GM10266 (cell line): ENCODE data around the gene KCNJ3.

Source experiments
- DNase-seq: peaks from one replicate; pipeline ENCODE4 v3.0.0; 2012; ENCODE audit errors: extremely low spot score
- TF ChIP-seq, protein P1 (sequence below): IDR thresholded peaks from 2 replicates; pipeline ENCODE4 v1.5.1; 2012; ENCODE audit warnings: mild to moderate bottlenecking, low read depth; ENCODE audit not compliant: control insufficient read depth, insufficient read depth; ENCODE audit errors: missing control alignments

Gene KCNJ3

DNA sequence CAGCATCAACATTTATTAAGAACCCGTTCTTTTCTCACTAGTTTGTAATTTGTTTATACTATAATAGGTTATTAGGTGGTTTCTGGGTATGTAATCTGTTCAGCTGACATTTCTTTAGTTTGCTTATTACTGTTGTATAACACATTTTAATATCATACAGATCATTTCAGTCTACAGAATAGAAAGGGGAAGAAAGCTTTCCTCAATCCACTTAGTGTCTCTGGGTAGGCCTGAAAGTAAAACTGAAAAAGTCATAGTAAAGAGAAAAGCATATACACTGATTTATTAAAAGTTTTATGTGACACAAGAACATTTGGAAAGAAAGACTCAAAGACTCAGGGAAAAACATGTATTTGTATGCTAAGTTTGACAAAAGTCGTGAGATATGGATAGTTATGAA is 16.8 kb upstream of the KCNJ3 start:
- TF ChIP-seq, protein P1, sequence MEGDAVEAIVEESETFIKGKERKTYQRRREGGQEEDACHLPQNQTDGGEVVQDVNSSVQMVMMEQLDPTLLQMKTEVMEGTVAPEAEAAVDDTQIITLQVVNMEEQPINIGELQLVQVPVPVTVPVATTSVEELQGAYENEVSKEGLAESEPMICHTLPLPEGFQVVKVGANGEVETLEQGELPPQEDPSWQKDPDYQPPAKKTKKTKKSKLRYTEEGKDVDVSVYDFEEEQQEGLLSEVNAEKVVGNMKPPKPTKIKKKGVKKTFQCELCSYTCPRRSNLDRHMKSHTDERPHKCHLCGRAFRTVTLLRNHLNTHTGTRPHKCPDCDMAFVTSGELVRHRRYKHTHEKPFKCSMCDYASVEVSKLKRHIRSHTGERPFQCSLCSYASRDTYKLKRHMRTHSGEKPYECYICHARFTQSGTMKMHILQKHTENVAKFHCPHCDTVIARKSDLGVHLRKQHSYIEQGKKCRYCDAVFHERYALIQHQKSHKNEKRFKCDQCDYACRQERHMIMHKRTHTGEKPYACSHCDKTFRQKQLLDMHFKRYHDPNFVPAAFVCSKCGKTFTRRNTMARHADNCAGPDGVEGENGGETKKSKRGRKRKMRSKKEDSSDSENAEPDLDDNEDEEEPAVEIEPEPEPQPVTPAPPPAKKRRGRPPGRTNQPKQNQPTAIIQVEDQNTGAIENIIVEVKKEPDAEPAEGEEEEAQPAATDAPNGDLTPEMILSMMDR = no peak
- no peak for DNase-seq

DNA sequence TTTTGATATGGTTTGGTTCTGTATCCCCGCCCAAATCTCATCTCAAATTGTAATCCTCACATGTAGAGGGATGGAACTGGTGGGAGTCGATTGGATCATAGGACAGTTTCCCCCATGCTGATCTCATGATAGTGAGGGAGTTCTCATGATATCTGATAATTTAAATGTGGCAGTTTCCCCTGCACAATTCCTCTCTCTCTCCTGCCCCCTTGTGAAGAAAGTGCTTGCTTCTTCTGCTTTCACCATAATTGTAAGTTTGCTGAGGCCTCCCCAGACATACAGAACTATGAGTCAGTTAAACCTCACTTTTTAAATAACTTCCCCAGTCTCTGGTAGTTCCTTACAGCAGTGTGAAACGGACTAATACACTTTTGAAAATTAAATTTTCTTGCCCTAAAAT is 12.3 kb upstream of the KCNJ3 start:
- DNase-seq = no peak
- TF ChIP-seq, protein P1 = no peak

DNA sequence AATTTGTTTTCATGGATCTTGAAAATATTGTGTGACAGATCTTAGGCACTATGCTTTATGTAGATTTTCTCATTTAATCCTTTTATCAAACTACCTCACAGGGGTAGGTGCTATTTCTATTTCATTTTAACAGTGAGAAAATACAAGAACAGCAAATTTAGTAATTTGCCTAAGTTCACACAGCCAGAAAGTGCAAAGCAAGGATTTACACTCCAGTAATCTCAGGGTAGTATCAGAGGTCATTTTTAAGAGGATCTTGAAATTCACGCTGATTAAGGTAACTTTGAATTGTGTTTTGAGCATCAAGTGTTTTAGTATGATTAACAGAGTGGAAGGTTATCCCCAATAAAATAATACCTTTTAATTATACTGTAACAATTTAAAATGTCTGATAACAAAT is 10.1 kb upstream of the KCNJ3 start:
- no peak for DNase-seq
- TF ChIP-seq, protein P1 = no peak

DNA sequence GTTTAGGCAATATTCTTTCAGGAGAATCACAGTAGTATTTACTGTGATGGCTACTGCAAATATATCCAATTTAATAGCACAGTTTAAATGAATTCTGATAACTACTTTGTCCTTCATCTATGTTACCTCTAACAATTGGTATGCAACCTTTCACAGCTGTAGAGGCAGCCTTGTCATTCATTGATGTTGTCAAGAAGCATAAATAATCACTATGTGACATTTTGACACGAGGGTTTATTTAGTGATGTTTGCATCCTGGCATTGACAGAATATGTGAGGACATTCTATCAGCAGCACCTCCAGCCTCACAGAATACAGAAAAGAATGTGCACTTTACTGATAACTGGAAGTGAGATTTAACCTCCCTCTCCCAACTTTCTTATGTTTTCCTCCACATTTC is 9.3 kb upstream of the KCNJ3 start:
- no peak for DNase-seq
- TF ChIP-seq, protein P1 = no peak

DNA sequence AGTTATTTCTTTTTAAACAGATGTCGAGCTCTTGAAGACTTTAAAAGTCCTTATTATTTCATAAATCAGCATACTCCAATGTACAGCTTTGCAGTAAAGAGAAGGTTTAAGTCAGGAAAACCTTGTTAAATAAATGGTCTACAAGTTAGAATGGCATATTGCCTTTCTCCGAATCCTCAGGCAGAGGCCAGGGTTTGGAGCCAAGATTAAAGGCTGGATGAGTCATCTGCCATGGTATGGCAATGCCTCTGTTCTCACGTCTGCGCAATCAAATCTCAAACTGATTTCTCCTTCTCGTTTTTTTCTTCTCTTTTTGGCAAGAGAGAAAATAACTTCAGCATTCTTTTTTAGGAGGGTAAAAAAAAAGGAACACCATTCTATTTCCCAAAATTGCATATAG is 5.6 kb upstream of the KCNJ3 start:
- TF ChIP-seq, protein P1 = no peak
- DNase-seq = no peak

DNA sequence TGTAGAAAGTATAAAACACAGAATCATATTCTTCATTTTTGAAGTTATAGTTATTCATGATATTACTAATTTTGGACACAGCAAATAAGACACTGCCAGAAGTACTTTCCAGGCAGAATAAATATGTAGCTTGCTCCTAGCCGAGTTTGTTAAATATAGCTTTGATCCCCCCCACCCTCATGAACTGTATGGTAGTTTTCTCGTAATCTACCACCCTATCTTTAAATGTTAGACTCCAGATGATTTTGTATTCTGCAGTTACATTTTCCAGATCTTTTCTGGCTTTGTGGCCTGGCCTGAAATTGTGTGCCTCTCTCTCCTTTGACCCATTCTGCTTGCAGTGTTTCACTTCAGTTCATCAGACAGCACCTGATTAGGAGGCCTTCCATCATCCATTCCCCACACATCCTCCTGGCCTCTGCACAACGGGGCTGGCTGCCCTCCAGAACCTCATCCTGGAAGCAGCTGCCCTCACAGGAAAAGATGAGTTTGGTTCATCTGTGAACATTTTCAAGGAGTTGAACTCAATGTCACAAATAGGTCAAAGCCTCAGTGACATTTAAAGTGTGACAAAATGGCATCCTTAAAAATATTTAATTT is 4.7 kb upstream of the KCNJ3 start:
- TF ChIP-seq, protein P1 = no peak
- no peak for DNase-seq

DNA sequence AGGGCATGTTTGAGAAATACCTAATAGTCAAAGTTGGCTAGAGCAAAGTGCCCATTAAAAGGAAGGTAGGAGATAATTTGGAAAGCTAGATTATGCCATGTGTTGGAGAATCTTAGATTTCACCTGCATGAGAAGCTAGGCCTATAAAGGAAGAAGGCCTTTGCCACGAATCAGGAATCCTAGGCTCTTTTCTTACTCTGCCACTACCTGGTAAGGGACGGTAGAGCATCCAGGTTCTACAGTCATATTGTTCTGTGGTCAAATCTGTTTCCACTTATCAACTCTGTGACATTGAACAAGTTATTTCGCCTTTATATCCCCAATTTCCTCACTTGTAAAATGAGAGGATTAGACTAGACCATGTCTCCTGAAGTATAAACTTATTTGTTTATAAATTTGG is 3.6 kb upstream of the KCNJ3 start:
- DNase-seq = no peak

More for the DNA sequence above, 3.6 kb upstream of the KCNJ3 start:
- TF ChIP-seq, protein P1 = no peak
